HG03460 (cell line): ENCODE measurements around the gene GPNMB.

Source experiments
- ATAC-seq: cut with Tn5 transposase; IDR thresholded peaks from one replicate; pipeline ENCODE4 v1.9.1; 2021; ENCODE audit not compliant: unreplicated experiment

The GPNMB gene

GRCh38 chr7:23268746-23269145 is 22.2 kb downstream of the GPNMB start:
- no peak for ATAC-seq

GRCh38 chr7:23272275-23272674 is 25.7 kb downstream of the GPNMB start:
- no peak for ATAC-seq

- peak; percentile 98 for ATAC-seq
These were observed 26.6 kb downstream of the GPNMB start for GRCh38 chr7:23273141-23273599.

- ATAC-seq, result no peak
These were observed 29.3 kb downstream of the GPNMB start for GRCh38 chr7:23275912-23276311.

GRCh38 chr7:23276376-23276775 is 29.8 kb downstream of the GPNMB start:
- no peak for ATAC-seq

- ATAC-seq, result no peak
These were observed 30.4 kb downstream of the GPNMB start for GRCh38 chr7:23276947-23277346.

GRCh38 chr7:23277359-23277989 is 30.9 kb downstream of the GPNMB start:
- no peak for ATAC-seq

- ATAC-seq, result no peak
These were observed 33.4 kb downstream of the GPNMB start for GRCh38 chr7:23279819-23280525.

GRCh38 chr7:23283086-23283485 is 36.5 kb downstream of the GPNMB start:
- ATAC-seq, result no peak

GRCh38 chr7:23284871-23285270 is 38.3 kb downstream of the GPNMB start:
- no peak for ATAC-seq

GRCh38 chr7:23285657-23286646 is 39.4 kb downstream of the GPNMB start:
- ATAC-seq, result no peak

- ATAC-seq, result no peak
These were observed 41.0 kb downstream of the GPNMB start for GRCh38 chr7:23287612-23288011.

GRCh38 chr7:23290993-23291392 is 44.4 kb downstream of the GPNMB start:
- ATAC-seq, result no peak

- no peak for ATAC-seq
These were observed 45.5 kb downstream of the GPNMB start for GRCh38 chr7:23291957-23292560.

- ATAC-seq, result no peak
These were observed 46.0 kb downstream of the GPNMB start for GRCh38 chr7:23292623-23293022.

GRCh38 chr7:23293500-23294073 is 47.0 kb downstream of the GPNMB start:
- ATAC-seq, result no peak

GRCh38 chr7:23294549-23295400 is 48.2 kb downstream of the GPNMB start:
- ATAC-seq, result no peak

- ATAC-seq, result no peak
These were observed 48.8 kb downstream of the GPNMB start for GRCh38 chr7:23295401-23295697.

GRCh38 chr7:23298141-23298881 is 51.7 kb downstream of the GPNMB start:
- ATAC-seq, result no peak
